Stimulated activated CD8-positive, alpha-beta memory T cell treated with anti-CD3 and anti-CD28 coated beads, Interleukin-4, amount 100 ng/mL, for 48 hours (primary cell): ENCODE measurements around the gene WDR45.

Experiments
- DNase-seq: peaks from one replicate; pipeline ENCODE4 v3.0.0-alpha.2; 2020

Gene WDR45

GRCh38 chrX:49042581-49043219, 37.0 kb downstream of the WDR45 start:
- DNase-seq, result no peak

DNA sequence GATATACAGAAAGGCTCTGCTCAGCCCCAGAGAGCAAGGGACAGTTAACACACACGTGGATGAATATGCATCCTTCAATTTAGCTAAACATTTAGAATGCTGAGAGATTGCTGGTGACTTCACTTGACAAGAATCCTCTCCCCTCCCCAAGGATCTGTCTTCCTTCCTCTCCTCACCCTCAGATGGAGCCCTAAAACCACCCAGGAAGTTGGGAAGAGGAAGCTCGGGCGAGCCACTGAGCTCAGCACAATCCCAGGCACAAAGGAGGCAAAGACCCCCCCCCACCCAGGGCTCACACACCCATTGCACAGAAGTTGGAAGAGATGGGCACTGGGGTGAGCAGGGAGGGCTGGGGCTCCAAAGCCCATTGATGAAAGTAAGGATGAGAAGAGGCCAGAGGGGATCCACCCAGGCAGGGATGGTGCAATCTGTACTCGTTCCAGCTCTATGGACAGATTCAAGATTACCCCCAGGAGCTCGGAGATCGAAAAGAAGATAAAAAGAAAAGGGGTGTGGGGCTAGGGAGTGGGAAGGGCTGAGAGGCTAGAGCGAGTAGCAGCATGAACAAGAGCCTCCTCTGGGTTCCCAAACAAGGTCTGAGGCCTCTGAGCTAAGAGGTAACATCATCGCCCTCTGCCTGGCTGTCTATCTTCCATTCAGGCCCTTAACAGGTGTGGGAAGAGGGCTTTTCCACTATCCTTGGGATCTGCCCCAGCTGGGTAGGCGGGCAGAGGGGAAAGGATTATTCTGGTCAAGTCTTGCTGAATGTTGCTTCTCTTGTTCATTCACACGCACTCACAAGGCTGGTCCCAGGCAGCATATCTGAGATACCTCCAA, 37.7 kb downstream of the WDR45 start:
- DNase-seq, result no peak

- no peak for DNase-seq
These were observed 39.2 kb downstream of the WDR45 start for GRCh38 chrX:49040376-49040955.

- peak; percentile 53 for DNase-seq
These were observed 39.9 kb downstream of the WDR45 start for GRCh38 chrX:49039598-49040375.

DNA sequence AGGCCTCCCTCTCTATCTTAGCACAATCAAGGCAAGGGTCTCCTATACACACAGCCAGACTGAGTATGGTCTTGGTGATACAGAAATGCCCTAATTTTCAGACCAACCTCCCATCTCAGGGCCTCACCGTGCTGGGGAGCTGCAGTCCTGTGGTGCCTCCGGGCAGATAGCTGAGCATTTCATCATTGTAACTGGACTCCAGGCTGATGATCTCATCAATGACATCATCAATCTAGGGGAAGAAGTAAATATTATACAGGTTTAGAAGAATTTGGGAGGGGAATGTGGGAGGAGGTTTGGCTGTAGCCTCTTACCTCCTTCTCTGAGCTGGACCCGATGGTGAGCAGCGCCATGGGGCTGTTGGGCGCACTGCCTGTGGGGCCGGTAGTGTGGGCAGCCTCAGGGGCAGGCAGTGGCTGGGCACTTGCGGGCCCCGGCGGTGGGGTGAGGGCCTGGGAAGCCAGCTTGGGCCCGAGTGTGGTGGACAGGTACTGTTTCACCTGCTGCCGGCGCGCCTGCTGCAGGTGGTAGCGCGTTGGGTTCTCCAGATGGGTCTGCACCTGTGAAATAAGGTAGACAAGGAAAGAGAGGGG, 41.7 kb downstream of the WDR45 start:
- no peak for DNase-seq

DNA sequence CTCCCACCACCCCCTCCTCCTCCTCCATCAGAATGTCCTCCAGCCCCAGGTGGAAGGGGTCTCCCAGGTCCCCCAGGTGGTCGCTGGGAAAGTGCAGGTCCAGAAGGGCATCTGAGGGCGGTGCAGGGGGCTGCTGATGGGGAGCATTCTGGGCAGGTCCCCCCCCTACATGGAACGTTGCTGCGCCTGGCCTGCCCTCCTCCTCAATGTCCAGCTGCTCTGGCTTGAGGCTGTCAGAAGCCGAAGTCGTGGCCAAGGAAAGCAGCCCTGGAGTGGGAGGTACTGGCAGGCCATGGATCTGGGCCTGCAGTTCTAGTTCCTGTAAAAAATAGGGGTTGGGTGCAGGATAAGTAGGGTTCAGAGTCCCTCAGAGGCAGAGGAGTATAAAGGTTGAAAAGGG, 49.4 kb downstream of the WDR45 start:
- no peak for DNase-seq

- DNase-seq, result no peak
These were observed 49.8 kb downstream of the WDR45 start for GRCh38 chrX:49029876-49030275.
